IPS-18c (cell line): ENCODE results near the gene AKAP7.
"Not testable (repeated sequence)": the region's sequence is repeated elsewhere in the genome, so short reads cannot be mapped to it uniquely, and the experiment has no call there.

ENCODE experiments used
- H3K4me3 ChIP-seq: 2 replicates; pipeline ENCODE4 v1.7.0; 2013; ENCODE audit warnings: low read depth, mild to moderate bottlenecking, low read length, moderate library complexity; ENCODE audit not compliant: insufficient read depth
- H3K9me3 ChIP-seq: one replicate; pipeline ENCODE4 v1.6.1; 2013; ENCODE audit warnings: mild to moderate bottlenecking, low read length, moderate library complexity; ENCODE audit not compliant: control insufficient read depth, insufficient read depth

The AKAP7 gene

GRCh38 chr6:131135244-131136020, at the start of gene AKAP7:
Gene AKAP7, plus strand, starts transcription at chr6:131135467. Its CDS starts 297 bp downstream, at chr6:131135764.
- Histone ChIP-seq H3K9me3 (no peaks in the 10 kb centered on the region), H3K4me3 (peak within 1 kb of the TSS; percentile 60)

GRCh38 chr6:131090339-131090738, 44.9 kb upstream of the AKAP7 start:
- not testable (repeated sequence) for H3K9me3 ChIP-seq, H3K4me3 ChIP-seq

DNA sequence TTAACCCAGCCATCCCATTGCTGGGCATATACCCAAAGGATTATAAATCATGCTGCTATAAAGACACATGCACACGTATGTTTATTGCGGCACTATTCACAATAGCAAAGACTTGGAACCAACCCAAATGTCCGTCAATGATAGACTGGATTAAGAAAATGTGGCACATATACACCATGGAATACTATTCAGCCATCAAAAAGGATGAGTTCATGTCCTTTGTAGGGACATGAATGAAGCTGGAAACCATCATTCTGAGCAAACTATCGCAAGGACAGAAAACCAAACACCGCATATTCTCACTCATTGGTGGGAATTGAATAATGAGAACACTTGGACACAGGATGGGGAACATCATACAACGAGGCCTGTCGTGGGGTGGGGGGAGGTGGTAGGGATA, 43.3 kb upstream of the AKAP7 start:
- H3K4me3 ChIP-seq, H3K9me3 ChIP-seq: not testable (repeated sequence)

- peaks cover 2% of the 10 kb centered on the region for H3K9me3 ChIP-seq
- H3K4me3 ChIP-seq: no peak overlapping the region
These were observed 41.9 kb upstream of the AKAP7 start for GRCh38 chr6:131093334-131093733.

GRCh38 chr6:131096786-131097185, 38.5 kb upstream of the AKAP7 start:
- H3K9me3 ChIP-seq: peaks cover 2% of the 10 kb centered on the region
- no peak overlapping the region for H3K4me3 ChIP-seq

GRCh38 chr6:131101911-131102680, 33.2 kb upstream of the AKAP7 start:
- Histone ChIP-seq H3K4me3 (no peak overlapping the region), H3K9me3 (no peaks in the 10 kb centered on the region)

DNA sequence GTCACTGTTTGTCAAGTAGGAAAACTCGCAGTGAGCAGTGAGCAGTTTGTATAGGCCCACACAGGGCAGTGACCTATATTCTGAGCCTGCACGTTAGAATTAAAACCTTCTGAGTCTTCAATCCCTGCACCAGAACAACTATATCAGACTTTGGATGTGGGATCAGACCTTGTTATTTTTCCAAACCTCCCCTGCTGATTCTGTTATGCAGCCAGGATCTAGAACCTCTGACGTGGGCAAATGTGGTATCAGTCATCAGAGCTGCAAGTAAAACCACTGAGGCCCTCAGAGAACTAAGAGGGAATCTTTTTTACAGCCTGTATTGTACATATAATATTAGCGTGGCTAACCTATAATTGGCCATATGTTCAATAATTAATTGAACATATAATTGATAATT, 32.0 kb upstream of the AKAP7 start:
- Histone ChIP-seq H3K9me3 (no peaks in the 10 kb centered on the region), H3K4me3 (no peak overlapping the region)

DNA sequence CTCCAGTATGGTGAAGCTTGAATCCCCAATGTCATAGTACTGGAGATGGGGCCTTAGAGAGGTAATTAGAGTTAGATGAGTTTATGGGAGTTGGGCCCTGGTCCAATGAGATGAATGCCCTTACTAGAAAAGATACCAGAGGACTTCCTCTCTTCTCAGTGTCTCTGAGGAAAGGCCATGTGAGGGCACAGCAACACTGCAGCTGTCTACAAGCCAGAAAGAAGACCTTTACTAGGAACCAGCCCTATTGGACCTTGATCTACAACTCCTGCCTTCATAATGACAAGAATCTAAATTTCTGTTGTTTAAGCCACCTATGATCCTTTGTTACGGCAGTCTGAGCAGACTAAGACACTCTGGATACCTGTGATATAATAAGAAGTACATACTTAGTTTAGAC, 31.4 kb upstream of the AKAP7 start:
- Histone ChIP-seq H3K4me3 (no peak overlapping the region), H3K9me3 (no peaks in the 10 kb centered on the region)

DNA sequence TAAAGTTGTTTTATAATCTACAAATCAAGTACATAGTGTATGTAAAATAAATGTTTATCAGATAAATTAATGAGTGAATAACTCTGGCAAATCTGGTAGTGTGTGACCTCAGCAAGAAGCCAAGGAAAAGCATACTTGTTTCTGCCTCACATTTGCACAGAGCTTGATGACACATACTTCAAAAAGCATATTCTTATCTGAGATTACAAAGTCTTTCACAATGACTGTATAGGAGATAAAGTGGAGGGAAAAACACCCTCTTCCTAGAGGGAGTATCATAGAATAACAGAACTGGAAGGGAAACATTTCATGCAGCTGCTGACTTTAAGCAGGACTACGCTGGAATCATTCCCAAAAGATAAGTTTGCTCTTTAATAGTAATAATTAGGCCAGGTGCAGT, 28.1 kb upstream of the AKAP7 start:
- Histone ChIP-seq H3K4me3 (no peak overlapping the region), H3K9me3 (no peaks in the 10 kb centered on the region)

GRCh38 chr6:131112249-131112648, 23.0 kb upstream of the AKAP7 start:
- Histone ChIP-seq H3K4me3 (no peak overlapping the region), H3K9me3 (no peaks in the 10 kb centered on the region)

DNA sequence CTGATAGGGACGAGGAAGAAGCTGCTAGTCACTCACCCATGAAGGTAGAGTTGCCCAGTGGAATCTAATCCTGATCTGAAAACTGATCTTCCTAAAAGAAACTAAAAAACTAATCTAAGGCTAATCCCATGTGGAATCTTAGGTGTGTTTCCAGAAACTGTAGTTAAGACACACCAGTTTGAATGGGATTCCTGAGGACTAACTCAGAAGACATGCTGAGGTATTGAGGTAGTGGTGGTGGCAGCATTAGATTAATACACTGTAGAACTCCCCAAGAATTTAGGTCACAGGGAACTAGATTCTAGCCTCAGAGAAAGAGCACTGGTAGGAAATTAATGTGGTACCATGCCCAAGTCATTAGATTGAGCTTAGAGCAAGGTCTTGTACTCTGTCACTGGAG, 19.6 kb upstream of the AKAP7 start:
- no peak overlapping the region for H3K4me3 ChIP-seq
- peaks cover 2% of the 10 kb centered on the region for H3K9me3 ChIP-seq

- Histone ChIP-seq H3K4me3 (no peak overlapping the region), H3K9me3 (peaks cover 2% of the 10 kb centered on the region)
These were observed 18.9 kb upstream of the AKAP7 start for GRCh38 chr6:131116321-131116720.

DNA sequence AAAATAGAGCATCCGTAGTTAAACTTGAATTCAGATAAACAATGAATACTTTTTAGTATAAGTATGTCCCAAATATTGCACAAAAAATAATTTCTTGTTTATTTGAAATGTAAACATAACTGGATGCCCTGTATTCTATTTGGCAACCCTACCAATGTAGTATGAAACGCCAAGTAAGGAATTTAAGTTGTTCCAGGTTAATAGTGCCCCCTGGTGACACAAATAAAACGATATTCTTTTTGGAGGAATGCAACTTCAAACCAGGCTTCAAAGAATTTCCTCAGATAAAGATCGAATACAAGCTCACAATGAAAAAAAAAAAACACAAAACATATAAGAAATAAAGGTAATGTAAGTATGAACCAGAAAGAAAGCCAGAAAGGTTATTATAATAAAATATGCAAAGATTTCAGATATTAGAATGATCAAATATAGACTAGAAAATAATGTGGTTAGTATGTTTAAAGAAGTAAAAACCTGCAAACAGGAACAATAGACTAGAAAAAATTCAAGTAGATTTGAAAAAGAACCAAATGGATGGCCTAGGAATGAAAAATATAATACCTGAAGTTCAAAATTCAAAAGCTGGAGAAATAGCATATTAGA, 18.4 kb upstream of the AKAP7 start:
- H3K9me3 ChIP-seq: peaks cover 2% of the 10 kb centered on the region
- H3K4me3 ChIP-seq: no peak overlapping the region

- H3K4me3 ChIP-seq: no peak overlapping the region
These were observed 17.4 kb upstream of the AKAP7 start for GRCh38 chr6:131117878-131118277.

DNA sequence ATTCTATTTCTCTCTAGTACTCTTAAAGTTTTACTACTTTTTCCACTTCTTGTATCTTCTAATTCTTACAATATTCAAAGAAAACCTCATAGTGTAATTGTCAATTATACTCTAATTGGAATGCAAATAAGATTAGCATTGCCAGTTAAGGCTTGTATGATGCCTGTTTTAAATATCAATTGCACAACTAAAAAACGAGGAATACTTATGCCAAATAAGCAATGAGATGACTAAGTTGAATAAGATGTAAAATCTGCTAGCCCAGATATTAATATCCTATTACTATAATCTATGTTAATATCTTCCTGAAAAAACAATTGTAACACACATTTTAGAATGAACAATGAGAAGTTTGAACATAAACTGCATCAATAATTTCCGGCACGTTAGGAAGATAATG, 13.3 kb upstream of the AKAP7 start:
- peaks cover 2% of the 10 kb centered on the region for H3K9me3 ChIP-seq
- no peak overlapping the region for H3K4me3 ChIP-seq

More at GRCh38 chr6:131117878-131118277, 17.4 kb upstream of the AKAP7 start:
- peaks cover 2% of the 10 kb centered on the region for H3K9me3 ChIP-seq

DNA sequence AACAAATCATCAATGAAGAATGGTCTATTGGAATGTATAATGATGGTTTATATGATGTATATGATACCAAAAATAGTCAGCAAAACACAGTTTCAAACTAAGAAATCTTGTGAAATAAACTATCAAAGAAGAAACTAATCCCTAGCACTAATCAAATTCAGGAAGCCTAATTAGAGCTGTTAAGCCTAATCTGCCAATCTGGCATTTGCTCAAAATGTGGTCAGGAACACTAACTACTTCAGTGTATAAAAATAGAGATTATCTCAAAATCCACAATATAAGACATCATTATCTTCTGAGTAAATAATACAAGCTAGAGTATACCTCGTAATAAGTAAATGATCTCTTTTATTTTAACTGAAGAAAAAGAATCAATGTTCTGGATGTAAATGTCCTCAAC, 12.8 kb upstream of the AKAP7 start:
- H3K4me3 ChIP-seq: no peak overlapping the region
- peaks cover 2% of the 10 kb centered on the region for H3K9me3 ChIP-seq

GRCh38 chr6:131124336-131125071, 10.8 kb upstream of the AKAP7 start:
- no peak overlapping the region for H3K4me3 ChIP-seq
- no peaks in the 10 kb centered on the region for H3K9me3 ChIP-seq
